Activated T-helper 1 cell treated with anti-CD3 and anti-CD28 coated beads, Interleukin-2, amount 50 U/mL, for 16 hours (primary cell): Measurements from ENCODE around the gene DCLK1.

ENCODE experiments used
- DNase-seq, 2 donors: peaks; one replicate each; pipeline ENCODE4 v3.0.0-alpha.2; 2020; ENCODE audit warnings: low read depth in 1 of 2, low spot score in 1 of 2

DCLK1 gene

DNA sequence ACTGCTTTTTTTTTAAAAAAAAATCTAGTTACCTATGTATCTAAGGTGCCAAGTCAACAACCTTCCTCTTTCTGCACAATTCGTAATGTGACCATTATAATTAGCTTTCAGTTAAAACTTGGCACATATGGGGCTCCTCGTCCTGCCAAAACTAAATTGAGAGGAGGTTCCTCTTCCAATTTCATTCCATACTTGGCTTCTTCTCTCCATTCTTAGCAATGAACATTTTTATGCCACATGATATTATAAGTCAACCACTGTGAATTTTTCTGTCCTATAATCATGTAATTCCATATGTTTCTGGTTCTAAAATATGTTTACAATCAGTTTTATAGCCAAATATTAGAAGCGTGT lies 177.0 kb downstream of the DCLK1 start:
- no peak for DNase-seq

GRCh38 chr13:35953537-35954206 lies 177.5 kb downstream of the DCLK1 start:
- no peak for DNase-seq

DNA sequence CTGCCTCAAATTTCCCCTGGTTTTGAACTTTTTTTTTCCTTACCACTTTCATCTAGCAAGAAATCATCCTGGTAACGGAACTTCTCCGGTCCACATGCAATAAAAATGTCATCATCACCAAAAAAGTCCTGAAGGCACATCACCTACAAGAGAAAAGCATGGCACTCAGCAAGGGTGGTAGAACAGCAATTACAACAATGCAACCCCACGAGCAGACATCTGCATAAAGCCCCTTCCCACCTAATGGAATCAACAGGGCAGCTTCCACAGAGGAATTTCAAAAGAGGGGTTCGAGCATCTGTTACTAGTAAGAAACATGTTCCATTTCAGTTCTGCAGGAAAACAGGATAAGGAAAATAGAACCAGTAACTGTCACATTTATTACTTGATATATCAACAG lies 183.9 kb downstream of the DCLK1 start:
- DNase-seq, result no peak

GRCh38 chr13:35945368-35945767 lies 185.8 kb downstream of the DCLK1 start:
- DNase-seq, result no peak

- DNase-seq, result no peak
Measured at GRCh38 chr13:35941374-35941773, 189.8 kb downstream of the DCLK1 start.

- DNase-seq, result no peak
Measured at GRCh38 chr13:35940734-35941133, 190.4 kb downstream of the DCLK1 start.

DNA sequence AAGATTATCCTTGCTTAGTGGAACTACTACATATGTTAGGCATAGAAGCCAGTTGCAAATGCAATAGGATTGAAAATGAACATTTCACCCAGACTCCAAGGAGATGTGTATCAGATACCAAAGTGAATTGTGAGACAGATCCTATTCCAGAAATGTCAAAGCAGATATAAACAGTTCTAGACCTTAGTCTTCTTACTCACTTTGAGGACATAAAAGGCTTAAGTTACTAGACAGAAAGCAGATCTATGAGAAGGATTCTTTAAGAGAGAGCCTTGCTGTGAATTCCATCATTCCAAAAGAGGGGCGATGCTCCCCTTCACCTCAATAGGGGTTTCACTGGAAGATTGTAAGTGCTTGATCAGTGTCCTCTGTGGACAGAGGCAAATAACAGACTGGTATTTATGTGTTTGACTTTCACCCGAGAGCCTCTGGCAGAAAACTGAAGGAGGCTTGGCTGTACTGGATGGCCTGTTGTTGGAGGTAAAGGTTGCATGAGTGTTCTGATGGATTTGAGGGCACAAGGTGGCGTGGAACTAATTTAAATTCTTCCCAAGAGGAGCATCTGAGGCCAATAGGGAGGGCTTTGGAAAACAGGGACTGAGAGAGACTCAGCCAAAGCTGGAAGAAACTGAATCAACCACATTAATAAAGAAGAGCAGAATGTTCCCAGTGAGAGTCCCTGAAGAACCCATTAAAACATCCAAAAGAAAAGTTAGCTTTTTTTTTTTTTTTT lies 194.8 kb downstream of the DCLK1 start:
- DNase-seq, result no peak

DNA sequence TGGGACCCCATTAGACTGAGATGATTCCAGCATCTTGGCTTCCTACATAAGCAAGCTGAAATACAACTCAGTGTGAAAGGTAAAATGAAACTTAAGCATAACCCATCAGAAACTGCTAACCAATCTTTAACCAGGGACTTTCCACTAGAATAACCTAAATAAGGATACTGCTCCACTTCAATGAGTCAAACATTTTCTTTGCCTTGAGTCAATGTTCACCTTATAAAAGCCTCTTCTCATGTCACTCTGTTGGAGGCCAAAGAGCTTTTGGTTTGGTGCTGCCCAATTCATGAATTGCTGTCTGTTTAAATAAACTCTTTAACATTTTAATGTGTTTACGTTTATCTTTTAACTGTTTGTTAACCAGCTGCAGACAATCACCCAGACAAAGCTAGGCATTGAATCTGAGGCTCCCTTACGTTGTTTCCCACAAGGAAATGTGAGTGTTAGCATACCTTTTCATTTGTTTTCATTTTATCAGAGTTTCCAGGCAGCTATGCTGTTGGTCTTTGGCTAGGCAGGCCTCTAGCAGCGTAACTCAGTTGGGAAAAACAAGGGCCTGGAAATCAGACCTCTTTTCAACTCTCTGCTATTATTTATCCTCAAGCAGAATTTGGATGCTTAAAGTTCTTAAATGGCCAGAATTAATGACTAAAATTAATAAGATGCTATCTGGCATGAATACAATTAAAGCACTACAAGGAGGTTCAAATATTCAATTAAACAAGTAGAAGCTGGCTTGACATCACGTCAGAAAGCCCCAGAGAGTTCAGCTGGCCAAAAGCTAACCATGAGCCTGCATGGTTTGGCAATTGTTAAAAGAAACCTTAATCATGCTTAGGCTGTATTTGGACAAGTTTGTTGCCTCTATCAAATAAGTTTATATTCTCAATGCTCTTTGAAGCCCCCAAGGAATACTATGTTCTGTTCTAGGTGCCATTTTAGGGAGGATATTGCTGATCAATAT lies 200.2 kb downstream of the DCLK1 start:
- DNase-seq, result no peak

DNA sequence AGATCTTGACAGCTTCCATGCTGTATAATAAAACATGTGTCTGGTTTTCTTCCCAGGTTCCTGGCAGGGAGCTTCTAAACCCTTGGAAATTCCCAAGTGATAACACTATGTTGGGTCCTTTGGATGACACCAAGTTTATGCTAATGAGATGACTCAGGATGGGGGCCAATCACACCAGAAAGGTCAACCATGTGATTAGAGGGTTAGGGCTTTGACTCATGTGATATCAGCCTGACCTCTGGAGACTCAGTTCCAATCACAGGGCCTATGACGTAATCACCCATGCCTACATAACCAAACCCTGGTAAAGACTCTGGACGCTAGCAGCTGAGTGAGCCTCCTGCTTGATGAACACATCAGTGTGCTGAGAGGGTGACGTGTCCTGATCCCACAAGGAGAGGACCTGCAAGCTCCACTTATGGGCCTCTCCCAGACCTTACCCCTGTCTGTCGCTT lies 203.6 kb downstream of the DCLK1 start:
- DNase-seq, result no peak

DNA sequence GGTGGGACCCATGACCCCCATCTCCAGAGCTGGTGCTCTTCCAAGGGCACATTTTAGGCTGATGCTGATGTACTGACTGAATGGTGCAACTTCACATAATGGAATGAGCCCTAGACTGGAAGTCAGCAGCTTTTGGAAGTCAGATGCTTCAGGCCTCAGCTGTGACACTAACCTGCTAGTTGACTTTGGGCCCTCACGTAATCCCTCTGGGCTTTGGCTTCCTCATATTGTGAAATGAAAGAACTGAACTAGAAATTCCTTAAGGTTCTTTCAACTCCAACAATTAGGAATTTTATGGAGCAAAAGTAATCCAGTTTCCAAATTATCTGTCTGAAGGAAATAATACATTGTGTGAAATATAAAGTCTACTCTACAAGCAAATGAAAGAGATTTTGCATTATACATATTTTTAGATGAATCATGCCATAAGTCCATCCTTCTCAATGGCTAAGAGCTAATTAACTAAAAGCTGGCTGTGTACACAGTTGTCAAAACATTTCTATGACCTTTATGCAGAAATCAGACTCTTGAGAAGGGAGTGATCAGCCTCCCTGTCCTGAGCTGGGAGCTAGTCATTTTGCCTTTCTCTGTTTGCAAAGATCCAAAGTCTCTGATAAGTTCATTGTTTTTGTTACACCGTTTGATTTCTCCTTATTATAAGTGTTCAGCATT lies 204.2 kb downstream of the DCLK1 start:
- DNase-seq, result no peak

DNA sequence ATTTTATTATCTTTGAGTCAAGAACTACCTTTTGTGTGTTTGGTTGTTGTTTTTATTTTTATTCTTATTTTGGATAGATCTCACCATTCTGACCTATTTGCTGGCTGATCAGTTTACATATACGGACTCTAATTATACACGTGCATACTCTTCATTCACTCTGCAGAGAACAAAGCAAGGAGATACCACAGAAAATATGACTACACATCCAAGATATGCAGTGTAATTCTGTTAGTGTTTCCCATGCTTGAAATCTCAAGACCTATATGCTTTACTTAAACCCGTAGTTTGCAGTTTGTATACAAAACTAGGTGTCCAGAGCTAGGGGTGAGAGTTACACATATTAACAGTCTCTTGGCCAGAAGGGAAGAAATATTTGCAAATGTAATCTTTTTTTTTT lies 205.5 kb downstream of the DCLK1 start:
- DNase-seq, result no peak

DNA sequence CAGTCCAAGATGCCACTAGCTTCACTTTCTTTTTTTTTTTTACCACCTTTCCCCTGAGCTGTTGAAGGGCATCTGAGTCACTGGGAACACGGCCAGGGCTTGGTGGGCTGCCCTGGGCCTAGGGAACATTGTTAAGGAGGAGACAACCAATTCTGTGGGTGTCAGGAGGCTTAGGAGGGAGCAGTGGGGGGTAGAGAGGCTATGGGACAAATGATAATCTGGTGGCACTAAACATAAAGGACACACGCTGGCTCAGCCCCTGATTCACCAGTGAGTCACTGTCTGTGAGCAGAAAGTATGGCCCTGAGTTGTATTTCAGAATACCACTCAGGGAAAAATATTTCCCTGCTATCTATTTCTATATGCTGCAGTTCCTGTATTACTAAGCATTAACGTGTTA lies 207.8 kb downstream of the DCLK1 start:
- DNase-seq, result no peak

DNA sequence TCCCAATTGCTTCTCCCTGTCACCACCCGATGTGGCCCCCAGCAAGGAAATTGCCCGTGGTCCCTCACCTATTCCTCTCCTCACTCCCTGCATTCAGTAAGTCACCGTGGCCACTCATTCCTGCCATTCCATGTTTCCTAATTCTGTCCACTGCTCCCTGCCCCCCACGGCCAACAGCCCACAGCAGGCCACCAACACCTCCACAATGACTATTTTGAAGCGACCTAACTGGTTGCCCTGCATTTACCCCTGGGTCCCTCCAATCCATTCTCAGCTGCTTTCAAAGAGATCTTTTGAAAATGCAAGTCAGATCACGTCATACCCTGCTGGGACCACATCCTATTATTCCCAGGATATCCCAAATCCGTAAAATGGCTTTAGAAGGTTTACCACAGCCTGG lies 210.4 kb downstream of the DCLK1 start:
- DNase-seq, result no peak

DNA sequence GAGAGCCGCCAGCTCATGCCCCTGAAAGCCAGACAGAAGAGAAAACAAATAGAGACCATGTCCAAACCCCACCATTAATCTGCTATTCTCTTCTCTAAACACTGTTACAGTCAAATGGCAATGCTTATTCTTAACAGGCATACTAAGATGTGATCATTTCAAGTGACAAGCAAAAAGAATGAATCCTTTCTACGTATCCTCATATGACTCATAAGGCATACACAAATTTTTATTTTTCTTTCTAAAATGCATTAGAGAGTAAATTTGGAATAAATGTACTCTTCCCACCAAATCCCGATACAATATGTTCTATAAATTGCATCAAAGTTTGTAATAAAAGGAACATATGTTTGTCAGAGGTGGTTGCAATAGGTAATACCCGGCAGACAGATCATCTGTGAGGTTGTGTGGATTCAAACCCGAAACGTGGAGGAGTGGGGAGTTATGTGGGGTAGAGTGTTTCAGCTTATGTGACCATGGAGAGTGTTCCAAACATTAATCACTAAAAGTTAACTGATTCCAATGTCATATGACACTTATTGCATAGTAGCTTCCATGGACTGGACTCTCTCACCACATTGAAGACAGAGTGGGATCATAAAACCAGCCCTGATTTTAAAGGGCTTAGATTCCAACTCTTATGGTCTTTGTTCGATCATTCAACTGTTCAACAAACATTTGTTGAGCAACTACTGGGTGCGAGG lies 213.1 kb downstream of the DCLK1 start:
- DNase-seq, result no peak

GRCh38 chr13:35917252-35917941 lies 213.8 kb downstream of the DCLK1 start:
- DNase-seq, result no peak

- DNase-seq, result no peak
Measured at GRCh38 chr13:35916146-35916545, 215.0 kb downstream of the DCLK1 start.

- DNase-seq, result no peak
Measured at GRCh38 chr13:35914662-35915061, 216.5 kb downstream of the DCLK1 start.

GRCh38 chr13:35912841-35913240 lies 218.3 kb downstream of the DCLK1 start:
- no peak for DNase-seq

DNA sequence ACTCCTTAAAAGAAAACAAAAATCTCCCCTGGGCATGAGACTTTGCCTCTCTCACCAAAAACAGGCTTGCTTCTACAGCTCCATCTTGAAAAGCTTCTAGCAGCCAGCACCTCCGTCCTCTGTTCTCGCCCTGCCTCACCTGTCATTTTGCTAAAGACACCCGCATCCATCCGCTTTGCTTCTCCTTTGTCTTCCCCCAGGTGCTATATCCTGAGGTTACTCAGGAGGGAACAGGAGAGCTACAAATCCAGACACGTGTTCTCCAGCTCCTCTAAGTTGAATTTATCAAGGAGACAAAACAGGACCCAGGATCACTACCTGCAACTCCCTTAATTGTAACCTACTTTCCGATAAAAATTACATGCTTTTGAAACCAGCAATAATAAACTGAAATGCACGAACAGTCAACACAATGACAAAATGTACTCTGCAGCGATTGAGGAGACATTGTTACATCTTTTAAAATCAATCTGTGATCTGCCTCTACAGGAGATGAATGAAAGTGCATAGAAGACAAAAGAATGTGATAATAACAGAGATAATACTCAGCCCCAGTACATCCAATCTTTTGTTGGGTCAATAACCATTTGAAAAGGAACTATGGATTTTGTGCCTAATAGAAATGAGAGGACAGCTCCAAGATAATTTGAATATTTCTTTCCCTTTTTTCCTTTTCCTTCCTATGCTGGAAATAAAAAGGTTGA lies 221.2 kb downstream of the DCLK1 start:
- DNase-seq, result no peak
